ENCODE results near the gene ERC2. TPM values are rescaled to one million over a fixed set of nuclear protein-coding genes. Genes with fewer than 3 reads are reported as not detected.
A peak's percentile ranks its signal among the peaks of the same experiment; 100 is the strongest.
"Not testable (repeated sequence)": the region's sequence is repeated elsewhere in the genome, so short reads cannot be mapped to it uniquely, and the experiment has no call there.

The ERC2 gene
- total RNA-seq, 1 donor from 2014 or later, result 33.5 TPM

GRCh38 chr3:56066405-56066804 is 401.9 kb downstream of the ERC2 start:
- not testable (repeated sequence) for DNase-seq (ENCODE audit: low spot score)

- no peak for DNase-seq (ENCODE audit: low spot score)
Measured at GRCh38 chr3:56064684-56065083, 403.6 kb downstream of the ERC2 start.

GRCh38 chr3:56061279-56061626 is 407.0 kb downstream of the ERC2 start:
- DNase-seq (ENCODE audit: low spot score), result no peak

- no peak for DNase-seq (ENCODE audit: low spot score)
Measured at GRCh38 chr3:56060521-56061278, 407.6 kb downstream of the ERC2 start.

- DNase-seq (ENCODE audit: low spot score), result no peak
Measured at GRCh38 chr3:56059731-56060130, 408.5 kb downstream of the ERC2 start.

GRCh38 chr3:56055951-56056350 is 412.3 kb downstream of the ERC2 start:
- no peak for DNase-seq (ENCODE audit: low spot score)

- DNase-seq (ENCODE audit: low spot score), result no peak
Measured at GRCh38 chr3:56055546-56055945, 412.7 kb downstream of the ERC2 start.

GRCh38 chr3:56054844-56055243 is 413.4 kb downstream of the ERC2 start:
- DNase-seq (ENCODE audit: low spot score), result no peak

- no peak for DNase-seq (ENCODE audit: low spot score)
Measured at GRCh38 chr3:56053727-56054126, 414.5 kb downstream of the ERC2 start.

- DNase-seq (ENCODE audit: low spot score), result no peak
Measured at GRCh38 chr3:56052188-56052587, 416.1 kb downstream of the ERC2 start.

- DNase-seq (ENCODE audit: low spot score), result no peak
Measured at GRCh38 chr3:56051052-56051451, 417.2 kb downstream of the ERC2 start.

GRCh38 chr3:56048946-56049345 is 419.3 kb downstream of the ERC2 start:
- no peak for DNase-seq (ENCODE audit: low spot score)

GRCh38 chr3:56048331-56048730 is 419.9 kb downstream of the ERC2 start:
- no peak for DNase-seq (ENCODE audit: low spot score)

GRCh38 chr3:56042326-56042951 is 425.8 kb downstream of the ERC2 start:
- DNase-seq (ENCODE audit: low spot score), result peak; percentile 38

GRCh38 chr3:56025326-56025725 is 442.9 kb downstream of the ERC2 start:
- no peak for DNase-seq (ENCODE audit: low spot score)

- no peak for DNase-seq (ENCODE audit: low spot score)
Measured at GRCh38 chr3:56023546-56023945, 444.7 kb downstream of the ERC2 start.

- DNase-seq (ENCODE audit: low spot score), result no peak
Measured at GRCh38 chr3:56022619-56023018, 445.6 kb downstream of the ERC2 start.

- DNase-seq (ENCODE audit: low spot score), result no peak
Measured at GRCh38 chr3:56019490-56020146, 448.6 kb downstream of the ERC2 start.

- not testable (repeated sequence) for DNase-seq (ENCODE audit: low spot score)
Measured at GRCh38 chr3:56015374-56015773, 452.9 kb downstream of the ERC2 start.

GRCh38 chr3:56012721-56013120 is 455.5 kb downstream of the ERC2 start:
- no peak for DNase-seq (ENCODE audit: low spot score)

- no peak for DNase-seq (ENCODE audit: low spot score)
Measured at GRCh38 chr3:56005196-56005805, 463.0 kb downstream of the ERC2 start.

GRCh38 chr3:56003129-56003528 is 465.1 kb downstream of the ERC2 start:
- peak; percentile 5 for DNase-seq (ENCODE audit: low spot score)
